ENCODE data around the gene ST7. TPM values are rescaled to one million over a fixed set of nuclear protein-coding genes. Genes with fewer than 3 reads are reported as not detected.

Gene ST7
- total RNA-seq, 1 experiment from 2014 or later: 19.4 TPM

GRCh38 chr7:117270371-117270770 is 317.1 kb downstream of the ST7 start:
- DNase-seq (ENCODE audit: low spot score): no peak

DNA sequence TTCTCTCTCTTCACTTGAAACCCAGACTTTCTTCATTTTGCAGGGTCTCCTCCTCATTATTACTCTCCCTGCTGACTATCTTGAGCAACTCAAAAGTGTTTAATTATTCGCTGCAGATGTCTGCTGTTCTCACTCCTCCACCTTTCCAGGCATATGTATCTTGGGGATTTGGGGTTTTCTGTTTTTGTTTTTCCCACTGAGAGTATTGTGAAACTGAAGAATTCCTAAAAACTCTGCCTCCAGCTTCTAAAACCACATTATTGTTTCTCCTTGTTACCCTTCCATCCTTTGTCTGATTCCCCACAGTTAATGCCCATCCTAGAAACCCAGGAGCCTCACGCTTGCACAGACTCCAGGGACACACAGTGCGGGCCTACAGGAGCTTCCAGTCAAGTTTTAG is 318.3 kb downstream of the ST7 start:
- no peak for DNase-seq (ENCODE audit: low spot score)

- DNase-seq (ENCODE audit: low spot score): no peak
These were observed 318.9 kb downstream of the ST7 start for GRCh38 chr7:117272017-117272759.

DNA sequence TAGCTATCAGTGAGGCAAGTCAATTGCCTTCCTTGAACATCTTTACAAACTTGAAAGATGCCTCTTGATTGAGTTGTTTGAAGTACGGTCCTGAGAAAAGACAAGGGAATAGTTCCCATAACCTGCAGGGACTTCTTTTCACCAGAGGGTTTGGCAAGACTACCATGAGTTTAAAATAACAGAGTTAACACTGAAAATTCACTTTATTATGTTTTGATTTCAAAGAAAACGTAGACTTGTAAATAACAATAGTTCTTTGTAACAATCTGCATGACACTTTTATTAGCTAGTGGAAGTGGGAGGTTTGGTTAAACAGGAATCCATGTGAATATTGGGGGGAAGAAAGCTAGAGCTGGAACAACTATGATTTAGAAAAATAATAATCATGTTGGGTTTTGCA is 320.0 kb downstream of the ST7 start:
- no peak for DNase-seq (ENCODE audit: low spot score)

DNA sequence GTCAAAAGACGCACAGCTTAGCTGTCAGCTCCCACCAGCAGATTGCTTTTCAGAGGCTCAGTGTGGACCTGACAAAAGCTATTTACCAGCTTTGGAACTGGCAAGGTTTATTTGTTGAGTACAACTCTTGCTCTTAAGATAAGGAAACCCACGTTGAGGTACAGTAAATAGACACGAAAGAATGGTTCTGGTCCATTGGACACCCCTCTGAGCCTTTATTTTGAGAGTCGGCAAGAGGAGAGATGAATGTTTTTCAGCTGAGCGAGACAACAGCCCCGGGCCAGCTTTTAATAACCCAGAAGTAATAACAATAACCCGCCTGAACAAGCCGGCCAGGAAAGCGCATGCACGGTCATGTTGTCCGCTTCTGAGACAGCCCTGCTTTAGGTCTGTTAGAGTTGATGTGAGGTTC is 320.5 kb downstream of the ST7 start:
- no peak for DNase-seq (ENCODE audit: low spot score)

- no peak for DNase-seq (ENCODE audit: low spot score)
These were observed 321.6 kb downstream of the ST7 start for GRCh38 chr7:117274951-117275350.

- DNase-seq (ENCODE audit: low spot score): no peak
These were observed 324.3 kb downstream of the ST7 start for GRCh38 chr7:117277576-117277975.

DNA sequence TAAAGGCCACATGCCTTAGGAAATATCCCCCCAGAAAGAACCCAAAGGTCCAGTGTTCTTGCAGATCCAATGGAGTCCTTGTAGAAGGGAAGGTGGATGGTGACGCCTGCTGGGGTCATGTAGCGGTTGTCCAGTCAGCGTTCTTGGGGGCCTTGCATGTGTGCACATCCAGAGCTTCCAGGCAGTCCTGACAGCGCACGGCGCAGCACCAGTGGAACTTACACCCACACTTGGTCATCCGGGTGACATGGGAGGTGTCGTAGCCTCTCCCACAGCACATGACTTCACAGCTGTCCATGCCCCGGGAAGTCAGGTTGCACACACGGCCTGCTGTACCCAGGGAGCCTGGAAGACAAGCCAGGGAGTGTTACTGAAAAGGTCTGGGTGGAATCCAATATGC is 324.7 kb downstream of the ST7 start:
- DNase-seq (ENCODE audit: low spot score): no peak

- DNase-seq (ENCODE audit: low spot score): no peak
These were observed 325.9 kb downstream of the ST7 start for GRCh38 chr7:117279203-117279602.

Small RNA genes lying within 50 kb of the gene (small RNA-seq; reads per million reads assigned to genes)
- not detected for gene AC002542.1
- gene MTCYBP6: not detected
- gene RF00019: not detected
- not detected for gene RF02179
- not detected for gene RF02180
- not detected for gene RF02181
- gene RF02183: not detected
- not detected for gene RF02184
- gene RF02185: not detected
- gene RF02188: not detected
- gene RNA5SP239: not detected

Other genes with a start within 250 kb of the ST7 start
- 61.7 and 62.9 TPM in 2 replicates for gene CAPZA2, start 90.9 kb upstream of the ST7 start, total RNA-seq (2014; rRNA removed; shearing (Covaris generic))